GM23338 (cell line): ENCODE results near the gene ZNF514. TPM values are rescaled to one million over a fixed set of nuclear protein-coding genes. Genes with fewer than 3 reads are reported as not detected.

Experiments
- ATAC-seq: fragments of 200-7000 bp; cut with Tn5 transposase; 3 replicates; pipeline ENCODE4 v1.9.1; 2020
- DNase-seq: peaks from one replicate; pipeline ENCODE4 v3.0.0-alpha.2; 2015; ENCODE audit warnings: low spot score
- H2AFZ ChIP-seq: fragments of 200-600 bp; sonication (generic); 2 replicates; pipeline ENCODE4 v1.8.0; 2016; ENCODE audit warnings: antibody characterized with exemption, mild to moderate bottlenecking, moderate library complexity
- H3F3A ChIP-seq: fragments of 200-600 bp; sonication (generic); replicated peaks from 2 replicates; pipeline ENCODE4 v1.8.0; 2017; ENCODE audit warnings: antibody characterized with exemption, mixed run types, low read depth
- H3K27ac ChIP-seq: fragments of 200-600 bp; sonication (generic); 2 replicates; pipeline ENCODE4 v1.6.1; 2016; ENCODE audit warnings: low read depth
- H3K27me3 ChIP-seq: fragments of 200-600 bp; sonication (generic); 2 replicates; pipeline ENCODE4 v1.8.0; 2016; ENCODE audit warnings: mild to moderate bottlenecking, mixed run types, moderate library complexity; ENCODE audit not compliant: insufficient read depth
- H3K36me3 ChIP-seq: fragments of 200-600 bp; sonication (generic); 2 replicates; pipeline ENCODE4 v1.8.0; 2016; ENCODE audit warnings: mild to moderate bottlenecking; ENCODE audit not compliant: insufficient read depth
- H3K4me1 ChIP-seq: fragments of 200-600 bp; sonication (generic); 2 replicates; pipeline ENCODE4 v1.8.0; 2016; ENCODE audit warnings: mild to moderate bottlenecking, moderate library complexity; ENCODE audit not compliant: insufficient read depth
- H3K4me2 ChIP-seq: fragments of 200-600 bp; sonication (generic); 2 replicates; pipeline ENCODE4 v1.7.1; 2017; ENCODE audit warnings: mixed run types
- H3K4me3 ChIP-seq: fragments of 200-600 bp; sonication (generic); 2 replicates; pipeline ENCODE4 v1.6.1; 2016; ENCODE audit warnings: mixed run types
- H3K79me2 ChIP-seq: fragments of 200-600 bp; sonication (generic); replicated peaks from 2 replicates; pipeline ENCODE4 v1.8.0; 2017; ENCODE audit warnings: mild to moderate bottlenecking; ENCODE audit not compliant: insufficient read depth
- H3K9me2 ChIP-seq: fragments of 200-600 bp; sonication (generic); 2 replicates; pipeline ENCODE4 v1.8.0; 2017; ENCODE audit not compliant: insufficient read depth
- H4K20me1 ChIP-seq: fragments of 200-600 bp; sonication (generic); replicated peaks from 2 replicates; pipeline ENCODE4 v1.8.0; 2017; ENCODE audit warnings: mild to moderate bottlenecking; ENCODE audit not compliant: insufficient read depth
- H3K27ac Mint-ChIP-seq: 2 replicates; pipeline ENCODE4 v1.8.0; 2020; ENCODE audit warnings: inconsistent platforms, mild to moderate bottlenecking, moderate library complexity, mixed read lengths
- H3K27me3 Mint-ChIP-seq: 3 replicates; pipeline ENCODE4 v1.8.0; 2022; ENCODE audit warnings: low read depth, mild to moderate bottlenecking, moderate library complexity, mixed read lengths, inconsistent platforms; ENCODE audit not compliant: insufficient read depth, poor library complexity
- H3K36me3 Mint-ChIP-seq: 3 replicates; pipeline ENCODE4 v1.8.0; 2021; ENCODE audit warnings: low read depth, mild to moderate bottlenecking, inconsistent platforms, moderate library complexity, mixed read lengths
- H3K4me1 Mint-ChIP-seq: 3 replicates; pipeline ENCODE4 v1.8.0; 2020; ENCODE audit warnings: mild to moderate bottlenecking, inconsistent platforms, mixed read lengths
- H3K4me3 Mint-ChIP-seq: 3 replicates; pipeline ENCODE4 v1.8.0; 2021; ENCODE audit warnings: moderate library complexity, mild to moderate bottlenecking, inconsistent platforms, mixed read lengths
- H3K9me3 Mint-ChIP-seq: 3 replicates; pipeline ENCODE4 v1.8.0; 2020; ENCODE audit warnings: moderate library complexity, mild to moderate bottlenecking, inconsistent platforms, mixed read lengths
- CREB1 ChIP-seq: fragments of 250-450 bp; sonication (Bioruptor Pico); IDR thresholded peaks from 2 replicates; pipeline ENCODE4 v1.5.0; 2020; ENCODE audit warnings: low read depth, mild to moderate bottlenecking, moderate library complexity
- EZH2 ChIP-seq: fragments of 200-600 bp; sonication (generic); IDR thresholded peaks from one replicate; pipeline ENCODE4 v1.8.0; 2017; ENCODE audit warnings: antibody characterized with exemption, mild to moderate bottlenecking, low read depth; ENCODE audit not compliant: unreplicated experiment
- POLR2AphosphoS5 ChIP-seq: IDR thresholded peaks from 2 replicates; pipeline ENCODE4 v1.6.1; 2016; ENCODE audit warnings: antibody characterized with exemption, low read depth
- STAT1 ChIP-seq: IDR thresholded peaks from one replicate; pipeline ENCODE4 v1.6.1; 2016; ENCODE audit warnings: antibody characterized with exemption; ENCODE audit not compliant: unreplicated experiment
- ZNF114 ChIP-seq: fragments of 250-450 bp; sonication (Bioruptor Pico); IDR thresholded peaks from 2 replicates; pipeline ENCODE4 v1.5.0; 2020; ENCODE audit warnings: mild to moderate bottlenecking, moderate library complexity
- ZNF462 ChIP-seq: fragments of 250-450 bp; sonication (Bioruptor Pico); IDR thresholded peaks from 2 replicates; pipeline ENCODE4 v1.5.0; 2020; ENCODE audit warnings: mild to moderate bottlenecking, moderate library complexity
- polyA plus RNA-seq: library from polyadenylated mRNA; unstranded; fragments of >200 nt; fragmentation: Nextera tagmentation; extraction: Ambion mirVana; gene quantifications from 2 replicates; pipeline ENCODE4 v1.2.1, GENCODE V29; 2016
- total RNA-seq: library from RNA; depleted of rRNA; stranded (reverse); fragments of >200 nt; shearing (Covaris generic); gene quantifications from 2 replicates; pipeline ENCODE4 v1.2.3, GENCODE V29; 2014

Gene ZNF514
- total and polyA plus RNA-seq, 2 experiments from 2014 or later = 7.2 to 9.3 TPM

GRCh38 chr2:95166065-95166763, 6.6 kb upstream of the ZNF514 start (continued):
- TF ChIP-seq ZNF462 (no peak), STAT1 (no peak), CREB1 (no peak), EZH2 (no peak)

GRCh38 chr2:95165371-95166064, 5.9 kb upstream of the ZNF514 start, which contains the start of gene ZNF2:
ZNF2 (plus strand) TSS chr2:95165809; CDS start chr2:95176227, 10,418 bp downstream.
- peaks cover 11% of the 10 kb centered on the region for H3K27me3 Mint-ChIP-seq
- Histone ChIP-seq H4K20me1 (peaks cover 3% of the 10 kb centered on the region; the same call in 1 of the 2 replicates), H3K79me2 (peaks cover 25% of the 10 kb centered on the region), H3F3A (no peaks in the 10 kb centered on the region), H2AFZ (peak within 1 kb of the TSS; percentile 90), H3K4me2 (peak within 1 kb of the TSS; percentile 98), H3K4me3 (peak within 1 kb of the TSS; percentile 91), H3K4me1 (peaks cover 11% of the 10 kb centered on the region), H3K36me3 (no peaks in the 10 kb centered on the region), H3K27me3 (peaks cover 5% of the 10 kb centered on the region; the same call in 1 of the 2 replicates), H3K9me2 (no peaks in the 10 kb centered on the region), H3K27ac (peak within 1 kb of the TSS; percentile 83)
- H3K9me3 Mint-ChIP-seq = no peaks in the 10 kb centered on the region; the same call in 1 of the 3 replicates
- peak within 1 kb of the TSS; percentile 98 for H3K27ac Mint-ChIP-seq
- DNase-seq (peak; percentile 99), ATAC-seq (peak; percentile 99)
- H3K36me3 Mint-ChIP-seq = peaks cover 2% of the 10 kb centered on the region; the same call in 1 of the 3 replicates
- H3K4me1 Mint-ChIP-seq = peaks cover 15% of the 10 kb centered on the region
- peak within 1 kb of the TSS; percentile 95 for H3K4me3 Mint-ChIP-seq
- TF ChIP-seq POLR2AphosphoS5 (peak; percentile 94), ZNF462 (no peak), ZNF114 (no peak), EZH2 (no peak)
